HG03045 (cell line): ENCODE results near the gene INSRR.

Experiments
- ATAC-seq: cut with Tn5 transposase; IDR thresholded peaks from one replicate; pipeline ENCODE4 v1.9.1; 2021; ENCODE audit warnings: mild to moderate bottlenecking, moderate library complexity; ENCODE audit not compliant: unreplicated experiment

Gene INSRR

DNA sequence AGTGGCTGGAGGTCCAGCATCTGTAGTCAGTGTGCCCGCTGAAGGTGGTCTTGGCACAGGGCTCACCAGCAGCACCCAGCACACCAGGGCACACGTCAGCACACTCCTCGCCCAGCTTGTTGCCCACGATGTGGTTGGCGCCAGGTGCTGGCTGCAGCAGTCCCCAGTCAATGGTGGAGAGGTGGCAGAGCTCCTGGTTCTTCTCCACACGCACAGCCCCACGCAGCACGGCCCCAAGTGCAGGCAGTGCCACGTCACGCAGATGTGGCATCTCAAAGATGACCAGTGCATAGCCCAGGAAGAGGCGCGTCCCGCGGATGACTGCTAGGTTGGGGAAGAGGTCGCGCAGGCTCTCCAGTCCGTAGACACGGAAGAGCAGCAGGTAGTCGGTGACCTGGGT lies 5.2 kb downstream of the INSRR start:
- ATAC-seq = no peak

DNA sequence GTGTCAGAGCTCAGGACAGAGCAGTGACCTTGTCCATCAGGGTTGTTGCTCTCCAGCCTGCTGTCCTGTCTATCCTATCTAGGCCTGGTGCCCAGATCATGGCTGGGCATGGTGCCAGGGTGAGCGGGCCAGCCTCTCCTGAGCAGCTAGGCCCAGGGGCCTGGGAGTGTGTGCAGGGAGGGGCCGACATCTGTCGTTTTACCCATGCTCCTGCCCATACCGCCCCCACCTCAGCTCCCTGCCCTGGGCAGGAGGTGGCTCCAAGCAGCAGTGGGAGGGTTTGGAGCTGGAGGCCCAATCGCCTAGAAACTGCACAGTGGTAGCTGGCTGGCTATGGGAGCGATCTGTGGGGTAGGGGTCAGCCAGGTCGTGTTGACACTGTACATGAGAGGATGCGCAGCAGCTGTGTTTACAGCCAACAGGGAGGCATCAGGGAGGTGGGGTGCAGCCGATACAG lies 6.5 kb downstream of the INSRR start:
- ATAC-seq = no peak

DNA sequence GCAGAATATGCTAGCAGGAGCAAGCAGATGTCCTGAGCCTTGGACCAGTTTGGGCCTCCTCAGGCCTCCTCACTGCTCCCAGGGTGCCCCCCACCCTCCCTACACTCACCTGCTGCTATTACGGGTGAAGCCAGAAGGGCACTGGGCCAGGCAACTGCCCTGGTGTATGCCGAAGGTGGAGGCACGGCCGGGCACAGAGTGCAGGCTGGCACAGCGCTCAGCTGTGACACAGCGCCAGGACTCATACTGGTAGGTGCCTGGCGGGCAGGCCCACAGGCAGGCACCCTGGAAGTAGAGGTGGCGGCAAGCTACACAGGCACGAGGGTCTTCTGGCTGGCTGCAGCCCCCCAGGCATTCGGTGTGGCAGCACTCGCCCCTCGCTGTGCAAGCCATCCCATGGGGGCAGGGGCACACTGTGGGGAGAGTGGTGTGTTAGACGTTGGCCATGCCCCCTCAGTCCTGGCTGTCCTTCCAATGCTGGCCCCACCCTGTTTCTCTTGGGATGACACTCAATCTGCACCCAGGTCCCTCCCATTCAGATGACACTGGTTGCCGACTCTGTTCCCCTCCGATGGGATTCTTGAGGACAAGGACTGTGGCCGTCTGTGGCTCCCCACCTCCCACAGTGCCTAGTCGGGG lies 7.0 kb downstream of the INSRR start:
- ATAC-seq = no peak

GRCh38 chr1:156849151-156849496 lies 9.8 kb downstream of the INSRR start:
- no peak for ATAC-seq

DNA sequence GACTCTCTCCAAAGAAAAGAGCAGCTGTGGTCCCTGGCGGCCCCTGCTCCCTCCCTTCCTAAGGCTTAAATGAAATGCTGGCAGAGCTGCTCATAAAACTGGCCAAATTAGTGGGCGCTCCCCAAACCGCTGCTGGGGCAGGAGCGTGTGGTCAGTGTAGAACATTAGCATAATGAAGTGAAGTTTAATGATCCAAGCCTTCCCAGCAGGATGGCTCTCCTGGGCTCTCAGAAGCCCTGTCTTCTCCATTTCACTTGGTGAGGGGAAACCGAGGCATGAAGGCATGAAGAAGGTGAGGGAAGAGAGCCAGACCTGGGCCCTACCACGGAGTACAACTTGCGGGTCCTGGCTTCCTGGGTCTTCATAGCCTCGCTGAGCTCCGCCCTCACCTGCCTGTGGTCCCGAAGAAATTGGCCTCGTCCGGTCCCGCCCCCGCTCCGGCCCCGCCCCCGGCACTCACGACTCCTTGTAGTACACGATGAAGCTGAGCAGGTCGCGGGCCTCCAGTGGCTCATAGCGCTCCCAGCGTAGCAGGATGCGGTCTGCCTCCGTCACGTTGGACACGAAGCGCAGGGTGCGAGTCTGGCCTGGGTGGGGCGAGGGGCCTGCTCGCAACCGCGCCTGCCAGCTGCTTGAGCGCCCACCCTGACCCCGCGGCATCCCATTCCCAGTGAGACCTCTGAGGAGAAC lies 10.3 kb downstream of the INSRR start:
- ATAC-seq = no peak

DNA sequence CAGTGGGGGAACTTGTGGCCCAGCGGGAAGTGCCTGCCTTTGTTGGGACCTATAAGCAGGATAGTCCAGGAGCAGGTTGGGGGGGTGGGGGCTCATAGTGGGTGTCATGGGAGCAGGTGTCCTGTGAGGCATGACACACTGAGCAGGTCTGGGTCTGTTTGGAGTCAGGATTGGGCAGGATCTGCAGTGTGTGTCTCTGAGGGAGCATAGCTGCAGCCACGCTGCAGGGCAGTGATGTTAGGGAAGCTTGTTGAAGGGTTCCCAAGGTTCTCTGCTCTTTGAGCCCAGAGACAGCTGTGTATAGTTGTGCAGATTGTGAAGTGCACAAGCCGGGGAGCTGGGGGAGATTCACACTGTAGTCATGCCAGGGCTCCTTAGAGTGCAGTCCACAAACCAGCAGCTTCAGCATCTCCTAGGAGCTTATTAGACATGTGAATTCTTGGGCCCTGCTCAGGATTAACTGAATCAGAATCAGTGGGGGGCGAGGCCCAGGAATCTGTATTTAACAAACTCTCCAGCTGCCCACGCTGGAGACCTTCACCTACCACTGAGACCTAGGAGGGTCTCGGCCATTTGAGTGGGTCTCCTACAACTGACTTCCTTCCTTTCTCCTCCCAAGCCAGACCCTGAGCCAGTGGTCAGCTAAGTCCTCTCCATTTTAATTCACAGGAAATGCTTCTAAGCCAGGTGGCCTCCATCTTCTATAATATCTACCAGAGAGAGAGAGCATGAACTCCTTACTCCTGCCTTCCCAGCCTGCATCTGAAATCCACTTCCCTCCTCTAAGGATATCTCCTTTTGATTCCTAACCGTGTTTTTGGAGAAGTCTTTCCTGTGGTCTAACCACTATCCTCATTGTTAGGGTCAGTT lies 11.1 kb downstream of the INSRR start:
- ATAC-seq = no peak

GRCh38 chr1:156846643-156847042 lies 12.3 kb downstream of the INSRR start:
- ATAC-seq = no peak

DNA sequence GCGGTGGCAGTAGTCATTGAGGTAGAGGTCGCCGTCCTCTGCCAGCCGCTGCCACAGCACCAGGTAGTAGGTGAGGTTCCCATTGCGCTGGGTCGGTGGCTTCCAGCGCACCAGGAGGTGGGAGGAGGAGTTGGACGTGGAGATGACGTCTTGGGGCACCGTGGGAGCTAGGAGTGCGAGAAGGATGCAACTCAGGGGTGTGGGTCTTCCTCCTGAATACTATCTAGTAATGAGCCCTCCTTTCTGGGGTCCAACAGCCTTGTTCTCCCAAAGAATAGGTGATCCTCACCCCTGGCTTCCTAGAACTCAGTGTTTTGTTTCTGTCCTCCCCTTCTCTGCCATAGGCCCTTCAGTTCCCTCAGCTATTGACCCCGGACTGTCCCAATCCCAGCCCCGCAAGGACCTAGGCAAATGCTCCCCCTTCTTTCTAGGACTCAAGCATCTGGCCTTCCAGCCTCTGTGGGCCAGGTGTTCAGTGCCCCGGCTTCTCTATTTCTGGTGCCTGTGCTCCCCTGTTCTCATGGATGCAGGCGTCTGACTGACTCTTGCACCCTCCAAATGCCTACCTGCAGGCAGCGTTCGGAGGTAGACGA lies 12.9 kb downstream of the INSRR start:
- ATAC-seq = no peak

GRCh38 chr1:156845055-156845952 lies 13.6 kb downstream of the INSRR start:
- ATAC-seq = no peak

DNA sequence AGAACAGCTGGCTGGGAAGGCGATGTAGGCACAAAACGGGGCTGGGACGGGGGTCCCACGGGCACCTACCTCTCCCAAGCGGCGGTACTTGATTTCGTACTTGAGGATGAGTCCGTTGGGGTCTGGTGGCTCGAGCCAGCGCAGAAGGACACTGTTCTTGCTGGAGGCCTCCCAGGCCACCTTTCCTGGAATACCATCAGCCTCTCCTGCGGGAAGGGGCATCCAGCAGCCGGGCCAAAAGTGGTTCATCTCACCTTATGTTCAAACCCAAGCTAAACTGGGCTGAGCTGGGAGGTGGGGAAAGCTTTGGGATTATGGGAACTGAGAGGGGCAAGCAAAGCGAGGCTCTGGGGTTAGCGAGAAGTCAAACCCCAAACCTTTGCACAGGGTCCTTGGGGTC lies 14.3 kb downstream of the INSRR start:
- no peak for ATAC-seq

GRCh38 chr1:156844102-156844501 lies 14.8 kb downstream of the INSRR start:
- no peak for ATAC-seq

GRCh38 chr1:156842618-156843300 lies 16.2 kb downstream of the INSRR start:
- no peak for ATAC-seq

DNA sequence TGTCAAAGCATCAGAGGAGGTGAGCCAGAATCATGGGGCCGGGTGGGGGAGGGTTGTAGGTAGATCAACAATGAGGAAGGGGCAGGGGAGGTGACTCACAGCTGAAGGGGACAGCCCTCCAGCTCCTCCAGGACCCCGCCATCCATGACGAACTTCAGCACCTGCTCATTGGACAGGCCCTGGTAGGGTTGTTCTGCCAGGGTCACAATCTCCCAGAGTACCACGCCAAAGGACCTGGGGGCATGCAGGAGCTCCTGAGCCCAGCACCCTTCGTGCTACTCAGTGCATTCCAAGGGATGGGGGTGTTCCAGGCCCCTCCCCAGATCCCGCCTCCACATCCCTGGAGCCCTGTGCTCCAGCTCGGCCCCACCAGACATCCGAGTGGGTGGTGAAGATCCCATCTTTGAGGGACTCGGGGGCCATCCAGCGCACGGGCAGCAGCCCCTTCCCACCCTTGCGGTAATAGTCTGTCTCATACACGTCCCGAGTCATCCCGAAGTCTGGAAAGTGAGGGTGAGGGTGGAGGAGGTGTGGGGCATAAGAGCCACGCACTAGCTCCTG lies 17.5 kb downstream of the INSRR start:
- ATAC-seq = no peak

- no peak for ATAC-seq
Observed at GRCh38 chr1:156840898-156841279, 18.0 kb downstream of the INSRR start.

- no peak for ATAC-seq
Observed at GRCh38 chr1:156840186-156840897, 18.6 kb downstream of the INSRR start.

- ATAC-seq = no peak
Observed at GRCh38 chr1:156839426-156840109, 19.3 kb downstream of the INSRR start.

DNA sequence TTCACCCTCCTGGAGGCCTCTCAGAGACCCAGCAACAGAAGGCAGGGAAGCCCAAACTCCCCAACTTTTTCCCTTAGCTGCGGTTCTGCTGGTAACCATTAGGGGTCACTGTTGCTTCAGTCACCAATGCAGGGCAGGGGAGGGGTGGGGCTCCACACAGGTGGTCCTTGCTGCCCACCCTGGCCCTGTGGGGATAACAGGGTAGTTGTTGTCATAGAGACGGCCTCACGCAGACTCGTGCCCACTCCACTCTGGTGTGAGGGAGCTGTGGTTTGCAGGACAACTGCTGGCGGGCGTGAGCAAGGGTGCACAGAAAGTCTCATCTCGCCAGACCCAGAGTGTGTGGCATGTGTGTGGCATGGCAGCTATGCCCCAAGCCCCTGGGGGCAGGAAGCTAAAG lies 19.9 kb downstream of the INSRR start:
- no peak for ATAC-seq

DNA sequence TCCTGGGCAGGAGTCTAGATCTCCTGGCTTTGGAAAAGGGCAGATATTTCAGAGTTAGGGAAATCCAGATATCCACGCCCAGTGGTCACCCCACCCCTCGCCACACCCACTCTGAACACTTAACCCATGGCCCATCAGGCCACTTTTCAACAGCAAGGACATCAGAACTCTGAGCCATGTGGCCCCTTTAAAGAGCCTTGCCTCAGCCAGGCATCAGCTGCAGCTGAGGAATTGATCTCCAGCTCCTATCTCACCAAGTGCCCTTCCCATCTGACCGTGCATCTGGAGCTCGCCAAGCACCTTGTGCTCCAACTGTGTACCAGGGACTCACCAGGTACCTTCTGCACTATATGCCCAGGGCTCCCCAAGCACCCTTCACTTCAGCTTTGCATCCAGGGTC lies 22.0 kb downstream of the INSRR start:
- no peak for ATAC-seq
